K562 (cell line): ENCODE results near the gene MEGF11.

Source experiments
- CEBPZ ChIP-seq: fragments of 150-350 bp; IDR thresholded peaks from 2 replicates; pipeline ENCODE4 v1.6.1; 2014; ENCODE audit warnings: low read depth, mild to moderate bottlenecking, low read length, borderline replicate concordance
- COPS2 ChIP-seq: fragments of 450-650 bp; conservative IDR thresholded peaks from 2 replicates; pipeline ENCODE4 v1.6.1; 2016; ENCODE audit warnings: mild to moderate bottlenecking, moderate library complexity
- CREB1 ChIP-seq, 2 experiments: sonication (generic) in 1 of 2; formaldehyde crosslinking in 1 of 2; IDR thresholded peaks; 2 replicates each; pipeline versions ENCODE4 v1.6.1 to v1.8.0; 2012 to 2022; ENCODE audit warnings: inconsistent platforms in 1 of 2, mild to moderate bottlenecking in 1 of 2, missing genetic modification reagents in 1 of 2, moderate library complexity in 1 of 2
- CTCF ChIP-seq, 3 experiments: IDR thresholded peaks in 2 of 3; conservative IDR thresholded peaks in 1 of 3; 2 replicates each; pipeline ENCODE4 v1.5.1; 2011 to 2012; ENCODE audit warnings: low read length in 3 of 3, mild to moderate bottlenecking in 3 of 3, control low read depth in 2 of 3, improper control_type of control experiment in 1 of 3, inconsistent platforms in 1 of 3, low read depth in 1 of 3, mixed read lengths in 1 of 3, moderate library complexity in 1 of 3; ENCODE audit not compliant: insufficient read depth in 2 of 3
- EP300 ChIP-seq: IDR thresholded peaks from 2 replicates; pipeline ENCODE4 v1.6.1; 2012; ENCODE audit warnings: low read length, improper control_type of control experiment
- HNRNPUL1 ChIP-seq: fragments of 200-400 bp; formaldehyde crosslinking; IDR thresholded peaks from 2 replicates; pipeline ENCODE4 v1.6.1; 2017; ENCODE audit warnings: low read length
- KLF13 ChIP-seq: fragments of 450-650 bp; IDR thresholded peaks from 2 replicates; pipeline ENCODE4 v1.6.1; 2016; ENCODE audit warnings: missing genetic modification characterization, low read depth, mild to moderate bottlenecking, missing compliant biosample characterization, moderate library complexity, borderline replicate concordance
- MAZ ChIP-seq, 2 experiments: fragments of 450-650 bp in 1 of 2; sonication (generic) in 1 of 2; formaldehyde crosslinking; IDR thresholded peaks in 1 of 2; conservative IDR thresholded peaks in 1 of 2; 2 replicates each; pipeline versions ENCODE4 v1.4.0 to v1.5.0; 2020; ENCODE audit warnings: mild to moderate bottlenecking in 1 of 2, missing genetic modification reagents in 1 of 2
- MED1 ChIP-seq: sonication (generic); formaldehyde crosslinking; IDR thresholded peaks from 2 replicates; pipeline ENCODE4 v1.8.1; 2023; ENCODE audit warnings: missing genetic modification reagents, borderline replicate concordance
- NR2C2 ChIP-seq, 2 experiments: fragments of 200-800 bp in 1 of 2; sonication (Bioruptor generic) in 1 of 2; sonication (generic) in 1 of 2; formaldehyde crosslinking in 1 of 2; IDR thresholded peaks; 2 replicates each; pipeline versions ENCODE4 v1.6.1 to v1.8.0; 2016 to 2022; ENCODE audit warnings: mild to moderate bottlenecking in 1 of 2, missing compliant biosample characterization in 1 of 2, missing genetic modification characterization in 1 of 2, missing genetic modification reagents in 1 of 2
- UBTF ChIP-seq, 2 experiments: IDR thresholded peaks; 2 replicates each; pipeline ENCODE4 v1.6.1; 2012; ENCODE audit warnings: improper control_type of control experiment in 2 of 2, low read depth in 2 of 2, low read length in 2 of 2, borderline replicate concordance in 1 of 2
- ZFX ChIP-seq: sonication (generic); formaldehyde crosslinking; IDR thresholded peaks from 2 replicates; pipeline ENCODE4 v1.8.0; 2022; ENCODE audit warnings: mild to moderate bottlenecking, missing genetic modification reagents, moderate library complexity
- ZNF263 ChIP-seq: sonication (generic); formaldehyde crosslinking; IDR thresholded peaks from 2 replicates; pipeline ENCODE4 v1.8.0; 2022; ENCODE audit warnings: mild to moderate bottlenecking, missing genetic modification reagents, borderline replicate concordance
- ZNF785 ChIP-seq: fragments of 250-450 bp; sonication (Bioruptor Pico); IDR thresholded peaks from 2 replicates; pipeline ENCODE4 v1.4.0; 2020; ENCODE audit warnings: mild to moderate bottlenecking

GRCh38 chr15:65968511-65968910 lies 285.0 kb downstream of the MEGF11 start:
- no peak for TF ChIP-seq EP300
- no peak for TF ChIP-seq MAZ (CRISPR knock-in tag; conservative IDR thresholded peaks at IDR 0.05 in 1 of 2, IDR thresholded peaks at IDR 0.05 in 1 of 2)
- TF ChIP-seq ZNF263 = no peak
- TF ChIP-seq CEBPZ = no peak
- TF ChIP-seq MED1 (CRISPR knock-in tag) = no peak
- TF ChIP-seq COPS2 = no peak
- no peak for TF ChIP-seq ZNF785 (CRISPR knock-in tag)
- no peak for TF ChIP-seq HNRNPUL1
- no peak for TF ChIP-seq CTCF (IDR thresholded peaks at IDR 0.05 in 2 of 3, conservative IDR thresholded peaks at IDR 0.05 in 1 of 3; ENCODE audit: insufficient read depth in 2 of 3, low read depth in 1 of 3, low read length in 3 of 3)
- no peak for TF ChIP-seq NR2C2 (CRISPR knock-in tag; IDR thresholded peaks at IDR 0.05)
- no peak for TF ChIP-seq NR2C2 (tag; IDR thresholded peaks at IDR 0.05)
- TF ChIP-seq UBTF (IDR thresholded peaks at IDR 0.05; ENCODE audit: borderline replicate concordance in 1 of 2, low read depth in 2 of 2, low read length in 2 of 2) = no peak
- no peak for TF ChIP-seq KLF13
- no peak for TF ChIP-seq ZFX (CRISPR knock-in tag)
- no peak for TF ChIP-seq CREB1 (IDR thresholded peaks at IDR 0.05)
- no peak for TF ChIP-seq CREB1 (CRISPR knock-in tag; IDR thresholded peaks at IDR 0.05)
